ENCODE results near the gene DCAF6.
"Not testable (repeated sequence)": the region's sequence is repeated elsewhere in the genome, so short reads cannot be mapped to it uniquely, and the experiment has no call there.

DCAF6 gene

GRCh38 chr1:168035345-168035744, 98.9 kb downstream of the DCAF6 start:
- no peak for DNase-seq

GRCh38 chr1:168042362-168042761, 105.9 kb downstream of the DCAF6 start:
- DNase-seq = no peak

- DNase-seq = no peak
Observed at GRCh38 chr1:168045311-168045710, 108.8 kb downstream of the DCAF6 start.

GRCh38 chr1:168050307-168050706, 113.8 kb downstream of the DCAF6 start:
- no peak for DNase-seq

- DNase-seq = no peak
Observed at GRCh38 chr1:168050880-168051279, 114.4 kb downstream of the DCAF6 start.

- DNase-seq = no peak
Observed at GRCh38 chr1:168053681-168054080, 117.2 kb downstream of the DCAF6 start.

GRCh38 chr1:168054117-168054516, 117.6 kb downstream of the DCAF6 start:
- no peak for DNase-seq

GRCh38 chr1:168056152-168056551, 119.7 kb downstream of the DCAF6 start:
- DNase-seq = not testable (repeated sequence)

- no peak for DNase-seq
Observed at GRCh38 chr1:168057355-168057754, 120.9 kb downstream of the DCAF6 start.

GRCh38 chr1:168057921-168058320, 121.4 kb downstream of the DCAF6 start:
- no peak for DNase-seq

GRCh38 chr1:168064216-168064615, 127.7 kb downstream of the DCAF6 start:
- no peak for DNase-seq

GRCh38 chr1:168065506-168065905, 129.0 kb downstream of the DCAF6 start:
- no peak for DNase-seq

GRCh38 chr1:168069384-168069783, 132.9 kb downstream of the DCAF6 start:
- no peak for DNase-seq

GRCh38 chr1:168079761-168080160, 143.3 kb downstream of the DCAF6 start:
- no peak for DNase-seq

- DNase-seq = no peak
Observed at GRCh38 chr1:168081373-168082007, 145.0 kb downstream of the DCAF6 start.

- DNase-seq = peak; percentile 58
Observed at GRCh38 chr1:168082008-168082876, 145.8 kb downstream of the DCAF6 start.

GRCh38 chr1:168083456-168084325, 147.2 kb downstream of the DCAF6 start:
- DNase-seq = no peak

- DNase-seq = peak; percentile 54
Observed at GRCh38 chr1:168084396-168085231, 148.1 kb downstream of the DCAF6 start.

GRCh38 chr1:168085401-168085872, 149.0 kb downstream of the DCAF6 start:
- no peak for DNase-seq

- no peak for DNase-seq
Observed at GRCh38 chr1:168086438-168086837, 150.0 kb downstream of the DCAF6 start.

- no peak for DNase-seq
Observed at GRCh38 chr1:168087696-168088095, 151.2 kb downstream of the DCAF6 start.
